SK-N-SH (cell line): Measurements from ENCODE around the gene PHF1. TPM values are rescaled to one million over a fixed set of nuclear protein-coding genes. Genes with fewer than 3 reads are reported as not detected.

Source experiments
- CTCF ChIA-PET: fragments of 300-600, 350-600 bp; formaldehyde crosslinking; extraction: SDS; loops from one replicate; lab custom pipeline; 2021; lab: Yijun Ruan, JAX
- POLR2A ChIA-PET: fragments of 350-600 bp; sonication (Branson Sonifier 250); formaldehyde crosslinking; extraction: SDS; loops from one replicate; lab custom pipeline; 2020; ENCODE audit warnings: antibody characterized with exemption, inconsistent platforms; lab: Yijun Ruan, JAX
- DNase-seq: peaks from one replicate; pipeline ENCODE4 v3.0.0; 2012
- H2AFZ ChIP-seq: fragments of 200-600 bp; sonication (generic); 2 replicates; pipeline ENCODE4 v1.8.1; 2016; ENCODE audit warnings: antibody characterized with exemption, mild to moderate bottlenecking, low read depth
- H3F3A ChIP-seq: fragments of 200-600 bp; sonication (generic); replicated peaks from 2 replicates; pipeline ENCODE3; 2016; ENCODE audit warnings: antibody characterized with exemption, mild to moderate bottlenecking; ENCODE audit not compliant: insufficient read depth
- H3K27ac ChIP-seq, 2 experiments: fragments of 200-500 bp in 1 of 2; fragments of 200-600 bp in 1 of 2; sonication (Bioruptor generic) in 1 of 2; sonication (generic), shearing (Covaris generic) in 1 of 2; 2 replicates each; pipeline versions ENCODE4 v1.5.1 to v1.6.1; 2014 to 2016; ENCODE audit warnings: low read depth in 2 of 2, inconsistent platforms in 1 of 2, low read length in 1 of 2, mild to moderate bottlenecking in 1 of 2, mixed read lengths in 1 of 2
- H3K27me3 ChIP-seq: fragments of 200-600 bp; sonication (generic), shearing (Covaris generic); 2 replicates; pipeline ENCODE4 v1.6.1; 2016; ENCODE audit warnings: mixed run types; ENCODE audit not compliant: insufficient read depth
- H3K36me3 ChIP-seq, 2 experiments: fragments of 200-500 bp in 1 of 2; fragments of 200-600 bp in 1 of 2; sonication (Bioruptor generic) in 1 of 2; sonication (generic) in 1 of 2; replicated peaks in 1 of 2; 2 replicates each; pipeline versions ENCODE3 to v1.5.1; 2014 to 2016; ENCODE audit warnings: low read length in 1 of 2, mild to moderate bottlenecking in 1 of 2; ENCODE audit not compliant: insufficient read depth in 2 of 2, control insufficient read depth in 1 of 2
- H3K4me1 ChIP-seq, 2 experiments: fragments of 200-500 bp in 1 of 2; fragments of 200-600 bp in 1 of 2; sonication (Bioruptor generic) in 1 of 2; sonication (generic), shearing (Covaris generic) in 1 of 2; 2 replicates each; pipeline versions ENCODE4 v1.5.1 to v1.6.1; 2014 to 2016; ENCODE audit warnings: low read depth in 1 of 2, low read length in 1 of 2, mixed run types in 1 of 2; ENCODE audit not compliant: insufficient read depth in 2 of 2, control insufficient read depth in 1 of 2
- H3K4me2 ChIP-seq: fragments of 200-600 bp; sonication (generic), shearing (Covaris generic); 2 replicates; pipeline ENCODE4 v1.6.1; 2017; ENCODE audit warnings: mixed run types
- H3K4me3 ChIP-seq, 2 experiments: fragments of 200-500 bp in 1 of 2; fragments of 200-600 bp in 1 of 2; sonication (Bioruptor generic) in 1 of 2; sonication (generic), shearing (Covaris generic) in 1 of 2; 2 replicates each; pipeline versions ENCODE4 v1.5.1 to v1.8.1; 2014 to 2016; ENCODE audit warnings: low read depth in 2 of 2, inconsistent platforms in 1 of 2, low read length in 1 of 2, mild to moderate bottlenecking in 1 of 2, mixed read lengths in 1 of 2, moderate library complexity in 1 of 2
- H3K79me2 ChIP-seq: fragments of 200-600 bp; sonication (generic); 2 replicates; pipeline ENCODE4 v1.8.1; 2017; ENCODE audit warnings: mild to moderate bottlenecking; ENCODE audit not compliant: insufficient read depth
- H3K9ac ChIP-seq: fragments of 200-600 bp; sonication (generic); 2 replicates; pipeline ENCODE4 v1.6.1; 2017; ENCODE audit warnings: mixed run types
- H3K9me2 ChIP-seq: fragments of 200-600 bp; sonication (generic); 2 replicates; pipeline ENCODE4 v1.6.1; 2017; ENCODE audit warnings: mixed run types
- H3K9me3 ChIP-seq: fragments of 200-600 bp; sonication (generic); 2 replicates; pipeline ENCODE4 v1.6.1; 2017; ENCODE audit warnings: mixed run types, mild to moderate bottlenecking, moderate library complexity
- H4K20me1 ChIP-seq: fragments of 200-600 bp; sonication (generic); 2 replicates; pipeline ENCODE4 v1.6.1; 2017; ENCODE audit warnings: mild to moderate bottlenecking, mixed run types; ENCODE audit not compliant: insufficient read depth
- GATA2 ChIP-seq: sonication (generic); formaldehyde crosslinking; IDR thresholded peaks from 2 replicates; pipeline ENCODE4 v1.5.0; 2020; ENCODE audit warnings: mild to moderate bottlenecking, missing genetic modification reagents
- MEF2A ChIP-seq: IDR thresholded peaks from 2 replicates; pipeline ENCODE4 v1.4.0; 2012; ENCODE audit warnings: low read depth, borderline replicate concordance
- POLR2AphosphoS5 ChIP-seq: IDR thresholded peaks from 2 replicates; pipeline ENCODE4 v1.6.1; 2012; ENCODE audit warnings: low read depth, low read length
- RXRA ChIP-seq: IDR thresholded peaks from 2 replicates; pipeline ENCODE4 v1.4.0; 2012; ENCODE audit warnings: low read depth, mild to moderate bottlenecking, borderline replicate concordance
- SMC3 ChIP-seq: IDR thresholded peaks from 2 replicates; pipeline ENCODE4 v1.6.1; 2012; ENCODE audit warnings: low read depth, low read length, improper control_type of control experiment
- TEAD4 ChIP-seq: IDR thresholded peaks from 2 replicates; pipeline ENCODE4 v1.4.0; 2012; ENCODE audit warnings: mild to moderate bottlenecking, borderline replicate concordance; ENCODE audit not compliant: insufficient read depth
- whole genome bisulfite sequencing: methylation state at CpG from one replicate; pipeline ENCODE4 v1.1.6; 2017; ENCODE audit warnings: low lambda C conversion rate; 5-methylcytosine and 5-hydroxymethylcytosine counted together
- polyA plus RNA-seq, 3 experiments: library from polyadenylated mRNA; depleted of rRNA; stranded (reverse); fragments of >200 nt; gene quantifications; 2 replicates each; pipeline ENCODE4 v1.2.3, GENCODE V29; 2012
- TF ChIP-seq, protein P1 (sequence below): IDR thresholded peaks from 2 replicates; pipeline ENCODE4 v1.6.1; 2012; ENCODE audit warnings: mild to moderate bottlenecking, low read depth, low read length, moderate library complexity
- TF ChIP-seq, protein P2 (sequence below): IDR thresholded peaks from 2 replicates; pipeline ENCODE4; 2012
- TF ChIP-seq, protein P3 (sequence below): IDR thresholded peaks from 2 replicates; pipeline ENCODE4 v1.4.0; 2012; ENCODE audit warnings: low read depth

Gene PHF1
- polyA plus RNA-seq, 1 of the 3 experiments (the other 2 are of a cell fraction): 48.7 TPM

DNA sequence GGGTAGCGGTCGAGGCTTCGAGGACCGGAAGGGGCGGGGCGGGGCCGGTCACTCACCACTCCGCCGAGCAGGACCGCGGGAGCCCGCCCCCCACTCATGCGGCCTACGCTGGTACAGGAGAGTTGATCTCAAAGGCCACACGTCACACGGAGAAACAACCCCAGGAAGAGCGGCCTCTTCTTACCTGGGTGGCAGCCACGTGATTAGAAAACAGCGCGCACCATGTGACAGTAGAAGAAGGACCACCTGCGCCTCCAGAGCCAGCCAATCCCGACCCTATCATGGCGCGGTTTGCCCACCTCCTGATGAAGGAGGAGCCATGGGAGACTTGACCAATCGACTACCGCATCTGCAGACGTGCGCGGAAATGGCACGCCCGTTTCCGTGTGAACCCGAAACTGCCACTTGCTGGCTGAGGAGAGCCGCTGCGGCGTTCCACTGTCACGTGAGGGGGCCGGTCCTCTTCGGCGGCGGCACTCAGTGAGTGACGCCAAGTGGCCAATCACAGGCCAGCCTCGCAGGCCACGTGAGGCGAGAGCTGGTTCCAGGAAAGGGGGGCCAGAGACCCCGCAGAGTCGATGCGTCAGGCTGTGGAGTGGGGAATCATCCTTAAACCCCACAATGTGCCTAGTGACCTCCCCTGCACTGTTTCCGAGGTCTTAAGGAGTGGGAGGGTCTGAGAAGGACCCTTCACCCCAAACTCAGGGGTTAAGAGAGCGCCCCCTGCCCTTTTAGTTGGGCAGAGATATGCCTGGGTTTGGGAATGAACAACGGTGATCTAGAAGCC lies 7.3 kb downstream of the PHF1 start, which contains the start of gene CUTA (continued):
- TF ChIP-seq, protein P1, sequence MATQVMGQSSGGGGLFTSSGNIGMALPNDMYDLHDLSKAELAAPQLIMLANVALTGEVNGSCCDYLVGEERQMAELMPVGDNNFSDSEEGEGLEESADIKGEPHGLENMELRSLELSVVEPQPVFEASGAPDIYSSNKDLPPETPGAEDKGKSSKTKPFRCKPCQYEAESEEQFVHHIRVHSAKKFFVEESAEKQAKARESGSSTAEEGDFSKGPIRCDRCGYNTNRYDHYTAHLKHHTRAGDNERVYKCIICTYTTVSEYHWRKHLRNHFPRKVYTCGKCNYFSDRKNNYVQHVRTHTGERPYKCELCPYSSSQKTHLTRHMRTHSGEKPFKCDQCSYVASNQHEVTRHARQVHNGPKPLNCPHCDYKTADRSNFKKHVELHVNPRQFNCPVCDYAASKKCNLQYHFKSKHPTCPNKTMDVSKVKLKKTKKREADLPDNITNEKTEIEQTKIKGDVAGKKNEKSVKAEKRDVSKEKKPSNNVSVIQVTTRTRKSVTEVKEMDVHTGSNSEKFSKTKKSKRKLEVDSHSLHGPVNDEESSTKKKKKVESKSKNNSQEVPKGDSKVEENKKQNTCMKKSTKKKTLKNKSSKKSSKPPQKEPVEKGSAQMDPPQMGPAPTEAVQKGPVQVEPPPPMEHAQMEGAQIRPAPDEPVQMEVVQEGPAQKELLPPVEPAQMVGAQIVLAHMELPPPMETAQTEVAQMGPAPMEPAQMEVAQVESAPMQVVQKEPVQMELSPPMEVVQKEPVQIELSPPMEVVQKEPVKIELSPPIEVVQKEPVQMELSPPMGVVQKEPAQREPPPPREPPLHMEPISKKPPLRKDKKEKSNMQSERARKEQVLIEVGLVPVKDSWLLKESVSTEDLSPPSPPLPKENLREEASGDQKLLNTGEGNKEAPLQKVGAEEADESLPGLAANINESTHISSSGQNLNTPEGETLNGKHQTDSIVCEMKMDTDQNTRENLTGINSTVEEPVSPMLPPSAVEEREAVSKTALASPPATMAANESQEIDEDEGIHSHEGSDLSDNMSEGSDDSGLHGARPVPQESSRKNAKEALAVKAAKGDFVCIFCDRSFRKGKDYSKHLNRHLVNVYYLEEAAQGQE: no peak
- TF ChIP-seq RXRA (no peak), TEAD4 (no peak), GATA2 (CRISPR knock-in tag) (no peak), SMC3 (no peak), POLR2AphosphoS5 (peak; percentile 61)
- TF ChIP-seq, protein P2, sequence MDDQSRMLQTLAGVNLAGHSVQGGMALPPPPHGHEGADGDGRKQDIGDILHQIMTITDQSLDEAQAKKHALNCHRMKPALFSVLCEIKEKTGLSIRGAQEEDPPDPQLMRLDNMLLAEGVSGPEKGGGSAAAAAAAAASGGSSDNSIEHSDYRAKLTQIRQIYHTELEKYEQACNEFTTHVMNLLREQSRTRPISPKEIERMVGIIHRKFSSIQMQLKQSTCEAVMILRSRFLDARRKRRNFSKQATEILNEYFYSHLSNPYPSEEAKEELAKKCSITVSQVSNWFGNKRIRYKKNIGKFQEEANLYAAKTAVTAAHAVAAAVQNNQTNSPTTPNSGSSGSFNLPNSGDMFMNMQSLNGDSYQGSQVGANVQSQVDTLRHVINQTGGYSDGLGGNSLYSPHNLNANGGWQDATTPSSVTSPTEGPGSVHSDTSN: peak; percentile 42; the same call in 1 of the 2 replicates
- TF ChIP-seq, protein P3, sequence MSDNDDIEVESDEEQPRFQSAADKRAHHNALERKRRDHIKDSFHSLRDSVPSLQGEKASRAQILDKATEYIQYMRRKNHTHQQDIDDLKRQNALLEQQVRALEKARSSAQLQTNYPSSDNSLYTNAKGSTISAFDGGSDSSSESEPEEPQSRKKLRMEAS: peak; percentile 95
- TF ChIP-seq, all 33 proteins: peak for 18

DNA sequence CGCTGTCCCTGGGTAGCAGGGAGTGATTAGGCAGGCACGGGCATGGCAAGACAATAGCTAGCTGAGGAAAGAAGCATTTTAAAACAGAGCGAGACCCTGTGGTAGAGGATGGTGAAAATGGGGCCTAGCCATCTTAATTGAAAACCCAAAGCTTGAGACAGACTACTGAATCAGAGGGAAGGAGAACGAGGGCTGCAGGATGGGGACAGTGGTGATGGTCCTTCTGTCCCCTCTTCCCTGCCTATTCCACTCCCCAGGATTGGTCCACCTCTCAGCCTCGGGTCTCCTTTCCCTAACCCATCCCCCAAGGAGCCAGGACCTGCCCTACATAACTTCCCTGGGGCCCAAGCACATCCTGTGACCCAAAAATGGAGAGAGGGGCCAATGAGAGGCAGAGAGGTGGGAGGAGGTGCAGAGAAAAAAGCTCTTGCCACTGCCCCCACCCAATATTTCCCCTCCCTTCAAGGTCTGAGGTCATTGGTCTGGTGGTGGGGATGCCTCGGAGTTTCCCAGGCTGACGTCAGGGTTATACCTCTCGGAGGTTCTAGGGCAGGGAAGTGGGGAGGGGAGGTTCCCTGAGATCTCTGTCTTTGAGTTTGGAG lies 8.0 kb downstream of the PHF1 start:
- 64% methylated on average over 8 of the region's 8 CpGs for WGBS
- POLR2A ChIA-PET: interaction anchor here (0.6 to 2.0 kb wide), 5 partner anchors 13 to 147 kb away, joined by 3 to 8 read pairs (median 4); partner anchors contain the start of genes RPS18, VPS52 and ZBTB9

More for the DNA sequence above, 8.0 kb downstream of the PHF1 start:
- H3K9me2 ChIP-seq: no peaks in the 10 kb centered on the region
- H3K9me3 ChIP-seq: no peaks in the 10 kb centered on the region
- TF ChIP-seq MEF2A: no peak
- TF ChIP-seq POLR2AphosphoS5: 0 out of 2 replicates have a peak, but pooled peaks have one; percentile 2
- TF ChIP-seq, all 33 proteins: peak for 1
- Histone ChIP-seq H3K79me2 (peaks cover 40% of the 10 kb centered on the region), H3K27me3 (no peaks in the 10 kb centered on the region), H4K20me1 (0 out of 2 replicates have a peak, but pooled peaks cover 5% of the 10 kb centered on the region), H3K9ac (peak overlapping the region; percentile 63), H3K4me1 (peaks cover 22 to 43% of the 10 kb centered on the region in 2 experiments), H3K36me3 (peaks cover 10 to 28% of the 10 kb centered on the region in 2 experiments), H3F3A (peaks cover 13% of the 10 kb centered on the region), H3K4me2 (peak overlapping the region; percentile 82), H2AFZ (peak overlapping the region; percentile 72; the same call in 1 of the 2 replicates), H3K4me3 (peak overlapping the region; percentile 47 to 56), H3K27ac (peak overlapping the region; percentile 84 to 94)
- CTCF ChIA-PET: interaction anchor here (0.6 to 2.4 kb wide), 8 partner anchors 7 to 282 kb away, joined by 3 to 12 read pairs (median 4); no protein-coding TSS in a partner anchor
- DNase-seq: no peak
